Stomach (tissue), 4 donors: Measurements from ENCODE around the gene CERS6.

ENCODE experiments used
- CTCF ChIP-seq, 7 experiments: fragments of 450-650 bp in 4 of 7; fragments of 200-600 bp in 3 of 7; sonication (generic) in 3 of 7; IDR thresholded peaks; one replicate each; pipeline ENCODE4 v1.5.1; 2016 to 2019; ENCODE audit warnings: antibody characterized with exemption in 7 of 7, control low read depth in 2 of 7, mild to moderate bottlenecking in 1 of 7
- POLR2A ChIP-seq, 4 donors: fragments of 450-650 bp; IDR thresholded peaks; one replicate each; pipeline ENCODE4 v1.6.1; 2016; ENCODE audit warnings: antibody characterized with exemption in 4 of 4, control low read depth in 2 of 4, mild to moderate bottlenecking in 1 of 4, moderate library complexity in 1 of 4
- POLR2AphosphoS5 ChIP-seq, 3 donors: sonication (generic); formaldehyde crosslinking; IDR thresholded peaks; one replicate each; pipeline ENCODE4 v1.6.1; 2016; ENCODE audit warnings: antibody characterized with exemption in 3 of 3

- no peak for TF ChIP-seq POLR2A (IDR thresholded peaks at IDR 0.05)
- no peak for TF ChIP-seq CTCF (IDR thresholded peaks at IDR 0.05)
- no peak for TF ChIP-seq POLR2AphosphoS5 (IDR thresholded peaks at IDR 0.05)
These were observed 177.8 kb downstream of the CERS6 start for GRCh38 chr2:168633895-168634294.
